Fibroblast of skin of right biceps (primary cell): ENCODE measurements around the gene FAT1.

ENCODE experiments used
- DNase-seq: peaks from one replicate; pipeline ENCODE4 v3.0.0-alpha.2; 2013

Gene FAT1

DNA sequence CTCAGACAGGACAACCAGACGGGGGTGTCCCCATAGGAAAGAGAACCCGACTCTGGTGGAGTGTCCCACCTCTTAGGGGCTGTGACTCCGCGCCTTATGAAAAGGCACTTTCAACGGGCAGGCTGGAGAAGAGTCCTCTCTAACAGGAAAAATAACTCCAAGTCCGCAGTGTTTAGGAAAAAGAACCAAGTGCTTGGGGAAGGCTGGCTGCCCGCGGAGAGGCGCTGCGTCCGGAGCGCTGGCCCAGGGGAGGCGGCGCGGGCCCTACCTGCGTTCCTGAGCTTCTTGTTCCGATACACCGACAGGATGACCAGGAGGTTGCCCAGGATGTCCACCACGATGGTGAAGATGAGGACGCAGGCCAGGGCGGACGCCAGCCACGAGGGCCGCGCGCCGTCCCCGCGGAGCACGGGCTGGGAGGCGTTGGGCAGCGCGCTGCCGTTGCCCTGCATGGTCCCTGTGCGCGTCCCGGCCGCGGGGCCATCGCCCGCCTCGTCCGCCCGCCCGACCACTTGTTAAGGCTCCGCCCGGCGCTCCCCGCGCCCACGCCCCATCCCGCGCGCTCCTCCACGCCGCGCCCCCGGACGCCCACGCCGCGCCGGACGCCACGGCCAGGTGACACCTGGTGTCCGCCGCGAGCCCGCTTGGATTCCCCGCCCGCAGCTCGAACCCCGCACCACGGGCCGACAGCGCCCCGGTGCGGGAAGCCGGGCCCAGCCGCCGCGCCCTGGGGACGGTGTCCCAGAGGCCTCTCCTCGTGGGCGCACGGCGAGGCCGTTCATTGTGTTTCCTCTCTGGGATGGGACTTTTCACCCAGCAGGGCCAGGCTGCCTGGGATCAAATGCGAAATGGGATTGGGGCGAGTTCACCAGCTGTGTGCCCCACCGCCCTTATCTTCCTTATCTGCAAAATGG is 168.5 kb downstream of the FAT1 start, which contains the start of gene MTNR1A:
Gene MTNR1A, minus strand, starts transcription at position 654 of the 914 bp plus-strand sequence. Its CDS starts 202 bp downstream, at position 452.
- peak; percentile 6 for DNase-seq

DNA sequence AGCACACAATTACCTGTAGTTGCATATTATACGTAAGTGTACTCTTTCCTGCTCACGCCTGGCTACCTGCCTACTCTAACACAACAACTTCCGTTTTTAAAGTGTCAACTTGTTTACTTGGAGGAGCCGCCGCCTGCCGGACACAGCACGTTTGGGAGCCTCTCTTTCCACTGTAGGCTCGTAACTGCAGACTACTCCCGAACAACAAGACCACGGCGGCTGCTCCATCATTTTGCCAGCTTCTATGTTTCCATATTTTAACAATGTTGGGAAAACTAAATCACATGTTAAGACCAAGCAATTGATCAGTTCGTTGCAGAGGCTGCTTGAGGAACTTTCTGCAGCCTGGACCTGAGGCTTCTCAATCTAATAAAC is 169.1 kb downstream of the FAT1 start:
- peak; percentile 12 for DNase-seq

DNA sequence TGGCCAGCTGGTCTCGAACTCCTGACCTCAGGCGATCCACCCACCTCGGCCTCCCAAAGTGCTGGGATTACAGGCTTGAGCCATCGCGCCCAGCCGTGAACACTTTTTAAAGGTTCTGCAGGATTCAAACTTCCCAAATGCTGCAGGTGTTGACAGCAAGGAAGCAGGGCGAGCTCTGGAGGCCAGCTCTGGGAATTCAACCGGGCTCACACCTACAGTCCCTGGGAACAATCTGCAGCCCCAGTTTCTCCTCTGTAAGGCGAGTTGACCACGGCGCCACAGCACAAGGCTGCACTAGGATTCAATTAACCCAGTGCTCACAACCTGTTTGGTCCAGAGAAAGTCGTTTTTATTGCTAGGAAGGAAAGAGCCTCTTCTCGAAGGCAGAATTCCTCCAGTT is 169.9 kb downstream of the FAT1 start:
- no peak for DNase-seq

DNA sequence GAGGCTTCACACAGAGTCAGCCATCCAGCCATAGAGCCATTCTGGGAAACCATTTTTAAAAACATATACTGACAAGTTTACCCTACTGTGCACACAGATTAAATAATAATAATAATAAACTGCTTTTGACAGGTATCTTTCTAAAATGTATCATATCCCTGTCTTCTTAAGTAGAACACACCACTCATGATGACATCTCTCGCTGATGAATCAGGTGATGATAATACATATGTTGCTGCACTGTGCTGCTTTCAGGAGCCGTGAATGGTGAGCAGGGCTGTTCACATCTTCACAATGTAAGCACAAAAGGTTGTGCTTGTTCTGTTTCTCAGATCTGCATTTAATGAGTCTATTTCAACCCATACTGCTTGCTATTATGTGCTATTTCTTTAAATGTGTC is 171.8 kb downstream of the FAT1 start:
- no peak for DNase-seq

DNA sequence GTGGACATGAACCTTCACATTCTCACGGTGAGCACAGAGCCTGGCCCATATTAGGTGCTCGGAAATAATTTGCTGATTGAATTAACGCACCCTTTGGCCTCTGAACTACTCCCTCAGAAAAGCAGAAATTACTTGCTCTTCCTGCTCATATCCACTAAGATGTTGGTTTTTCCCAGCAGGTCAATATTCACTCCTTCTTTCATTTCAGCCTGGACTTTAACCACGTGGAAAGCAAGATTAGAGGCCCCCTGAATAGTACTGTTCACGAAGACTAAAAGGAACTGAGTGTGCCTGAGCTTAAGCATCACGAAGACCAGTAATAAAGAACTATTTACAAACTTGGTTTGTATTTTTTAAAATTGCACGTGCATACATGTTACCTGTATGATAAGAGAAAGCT is 178.2 kb downstream of the FAT1 start:
- DNase-seq: no peak

DNA sequence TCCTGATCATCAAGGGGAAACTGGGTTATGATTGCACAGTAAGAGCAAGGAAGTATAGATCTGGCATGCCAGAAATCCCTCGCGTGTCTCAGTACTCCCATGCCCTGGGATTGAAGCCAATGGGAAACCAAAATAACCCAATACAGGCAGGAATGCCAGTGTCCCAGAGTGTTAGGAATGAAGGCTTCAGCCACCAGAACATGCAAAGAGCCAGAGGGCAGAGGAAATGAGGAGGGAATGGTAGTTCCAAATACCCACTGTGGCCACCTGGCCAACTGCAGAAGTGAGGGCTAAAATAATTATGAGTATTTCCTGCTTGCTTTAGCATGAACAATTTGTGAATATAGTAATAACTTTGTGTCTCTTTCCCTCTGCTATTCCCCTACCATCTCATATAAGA is 180.4 kb downstream of the FAT1 start:
- no peak for DNase-seq

DNA sequence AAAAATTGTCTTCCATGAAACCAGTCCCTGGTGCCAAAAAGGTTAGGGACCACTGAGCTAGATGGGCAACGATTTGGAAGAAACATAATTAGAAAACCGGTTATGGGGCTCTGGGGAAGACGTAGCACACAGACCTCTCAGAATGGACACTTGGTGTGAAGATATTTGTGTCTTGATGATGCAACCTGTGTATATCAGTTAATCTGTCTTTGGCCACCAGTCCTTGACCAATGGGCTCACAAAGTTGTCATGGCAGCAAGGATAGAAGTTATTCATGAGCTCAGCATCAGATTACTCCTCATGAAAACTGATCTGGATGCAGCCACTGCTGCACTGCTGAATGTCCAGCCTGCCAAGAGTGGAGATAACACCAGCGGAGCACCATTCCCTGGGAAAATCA is 181.9 kb downstream of the FAT1 start:
- no peak for DNase-seq

DNA sequence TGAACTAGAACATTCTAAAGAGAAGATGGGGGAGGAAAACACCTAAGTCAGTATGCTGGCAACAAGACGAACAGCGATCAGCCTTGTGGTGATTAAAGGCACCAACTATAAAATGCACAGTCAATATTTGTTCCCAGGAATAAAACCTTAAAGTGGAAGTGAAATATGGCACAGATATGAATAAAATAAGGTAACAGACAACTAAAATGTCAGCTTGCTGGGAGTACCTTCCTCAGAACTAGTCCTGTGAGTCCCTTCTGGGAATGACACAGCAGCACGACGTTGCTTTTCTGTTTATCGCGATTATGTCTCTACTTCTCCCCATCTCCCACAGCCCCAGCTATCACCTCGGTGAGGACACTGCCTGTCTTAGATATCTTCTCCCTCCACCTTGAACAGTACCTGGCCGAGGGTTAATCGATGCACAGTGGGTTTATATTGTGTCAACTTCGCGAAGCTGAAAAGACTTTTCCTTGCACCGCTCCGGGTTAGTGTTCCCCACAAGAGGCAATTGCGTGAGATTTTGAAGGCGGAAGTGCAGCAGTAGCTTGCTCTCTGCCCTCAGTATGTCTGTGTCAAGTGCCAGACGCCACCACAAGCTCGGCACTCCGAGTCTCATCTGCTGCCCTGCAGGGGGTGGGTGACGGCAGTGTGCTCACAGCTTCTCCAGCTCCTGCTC is 185.7 kb downstream of the FAT1 start:
- no peak for DNase-seq
